ENCODE measurements around the gene GPR108.
"Not testable (repeated sequence)": the region's sequence is repeated elsewhere in the genome, so short reads cannot be mapped to it uniquely, and the experiment has no call there.

Gene GPR108

GRCh38 chr19:6712692-6713670 lies 24.4 kb downstream of the GPR108 start:
- DNase-seq (ENCODE audit: low read depth): no peak
- no peak overlapping the region for H3K4me3 ChIP-seq (ENCODE audit: low read depth, low read length)
- TF ChIP-seq CTCF (conservative IDR thresholded peaks at IDR 0.05; ENCODE audit: low read depth, low read length): no peak

GRCh38 chr19:6712231-6712630 lies 25.1 kb downstream of the GPR108 start:
- DNase-seq (ENCODE audit: low read depth): no peak
- no peak for TF ChIP-seq CTCF (conservative IDR thresholded peaks at IDR 0.05; ENCODE audit: low read depth, low read length)
- no peak overlapping the region for H3K4me3 ChIP-seq (ENCODE audit: low read depth, low read length)

GRCh38 chr19:6711605-6712004 lies 25.8 kb downstream of the GPR108 start:
- DNase-seq (ENCODE audit: low read depth): no peak
- TF ChIP-seq CTCF (conservative IDR thresholded peaks at IDR 0.05; ENCODE audit: low read depth, low read length): no peak
- H3K4me3 ChIP-seq (ENCODE audit: low read depth, low read length): no peak overlapping the region

- DNase-seq (ENCODE audit: low read depth): no peak
- H3K4me3 ChIP-seq (ENCODE audit: low read depth, low read length): no peak overlapping the region
- TF ChIP-seq CTCF (conservative IDR thresholded peaks at IDR 0.05; ENCODE audit: low read depth, low read length): no peak
Measured at GRCh38 chr19:6711078-6711361, 26.4 kb downstream of the GPR108 start.

- no peak for DNase-seq (ENCODE audit: low read depth)
- peak; percentile 28 for TF ChIP-seq CTCF (conservative IDR thresholded peaks at IDR 0.05; ENCODE audit: low read depth, low read length)
- no peak overlapping the region for H3K4me3 ChIP-seq (ENCODE audit: low read depth, low read length)
Measured at GRCh38 chr19:6710273-6711077, 26.9 kb downstream of the GPR108 start.

- H3K4me3 ChIP-seq (ENCODE audit: low read depth, low read length): no peak overlapping the region
- no peak for TF ChIP-seq CTCF (conservative IDR thresholded peaks at IDR 0.05; ENCODE audit: low read depth, low read length)
- no peak for DNase-seq (ENCODE audit: low read depth)
Measured at GRCh38 chr19:6709549-6709948, 27.8 kb downstream of the GPR108 start.

- DNase-seq (ENCODE audit: low read depth); H3K4me3 ChIP-seq (ENCODE audit: low read depth, low read length): not testable (repeated sequence)
Measured at GRCh38 chr19:6708913-6709312, 28.5 kb downstream of the GPR108 start.

Measured in choroid plexus epithelial cell (primary cell).